Measurements from ENCODE around the gene TECPR2.

DNA sequence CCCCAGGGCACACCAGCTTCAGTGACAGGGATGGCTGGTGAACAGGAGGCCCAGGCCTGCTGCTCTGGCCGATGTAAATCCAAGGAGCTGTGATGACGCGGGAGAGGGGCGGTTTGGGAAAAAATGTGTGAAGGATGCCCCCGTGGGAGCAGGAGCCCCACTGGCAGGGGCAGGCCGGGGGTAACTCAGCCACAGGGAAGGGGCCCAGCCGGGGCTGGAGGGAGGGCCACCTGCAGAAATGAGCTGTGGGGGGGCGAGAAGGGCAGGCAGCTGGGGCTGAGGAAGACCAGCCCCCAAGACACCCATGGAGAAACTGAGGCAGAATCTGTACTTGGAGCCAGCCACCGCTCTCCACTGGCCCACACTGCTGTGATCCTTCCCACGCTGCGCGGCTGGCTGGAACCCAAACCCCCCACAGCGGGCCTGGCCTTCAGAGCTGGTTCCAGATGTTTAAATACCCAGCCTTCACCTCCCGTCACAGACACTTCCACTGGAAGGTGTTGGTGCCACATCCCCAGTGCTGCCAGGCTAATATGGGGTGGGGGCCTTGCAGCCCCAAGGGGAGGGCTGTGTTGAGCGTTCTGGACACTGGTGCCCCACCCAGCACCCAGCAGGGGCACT lies 175.3 kb downstream of the TECPR2 start:
- TF ChIP-seq CTCF (IDR thresholded peaks at IDR 0.05) (no peak), POLR2A (IDR thresholded peaks at IDR 0.05) (no peak)

All from breast epithelium (tissue), 3 donors.